Renal cortical epithelial cell (primary cell): ENCODE results near the gene NAXD. TPM values are rescaled to one million over a fixed set of nuclear protein-coding genes. Genes with fewer than 3 reads are reported as not detected.
A peak's percentile ranks its signal among the peaks of the same experiment; 100 is the strongest.
"Not testable (repeated sequence)": the region's sequence is repeated elsewhere in the genome, so short reads cannot be mapped to it uniquely, and the experiment has no call there.

ENCODE experiments used
- DNase-seq: peaks from one replicate; pipeline ENCODE4 v3.0.0-alpha.2; 2011; ENCODE audit warnings: low read depth
- total RNA-seq: library from RNA; depleted of rRNA; stranded (reverse); fragments of >200 nt; gene quantifications from 2 replicates; pipeline ENCODE4 v1.2.3, GENCODE V29; 2014

The NAXD gene
- total RNA-seq, 1 donor from 2014 or later, result 30.5 TPM

DNA sequence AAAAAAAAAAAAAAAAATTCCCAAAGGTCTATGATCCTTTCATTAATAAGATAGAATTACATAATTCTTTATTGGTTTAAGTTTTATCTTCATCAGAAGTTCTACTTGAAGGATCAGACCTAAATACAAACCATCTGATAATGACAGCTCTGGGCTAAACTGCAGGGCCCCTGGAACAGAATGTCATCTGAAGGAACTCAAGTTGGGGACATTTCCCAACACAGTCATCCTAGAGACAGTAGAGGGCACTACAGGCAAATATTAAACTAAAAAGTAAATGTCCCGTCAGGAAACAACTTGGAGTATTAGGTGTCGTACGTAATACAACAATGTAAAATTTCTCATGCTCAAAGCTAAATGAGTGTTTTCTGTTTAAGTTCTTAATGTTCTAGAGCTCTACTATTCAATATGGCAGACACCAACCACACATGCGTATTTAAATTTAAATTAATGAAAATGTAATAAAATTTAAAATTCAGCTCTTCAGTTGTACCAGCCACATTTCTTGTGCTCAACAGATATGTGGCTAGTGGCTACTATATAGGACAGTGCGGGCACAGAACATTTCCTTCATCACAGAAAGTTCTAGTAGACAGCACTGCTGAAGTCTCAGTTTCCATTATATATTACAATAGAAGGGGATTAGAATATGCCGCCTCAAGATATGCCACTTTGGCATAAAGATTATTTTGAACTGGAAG, 21.8 kb upstream of the NAXD start:
- peak; percentile 68 for DNase-seq

GRCh38 chr13:110597041-110597689, 18.2 kb upstream of the NAXD start:
- no peak for DNase-seq

DNA sequence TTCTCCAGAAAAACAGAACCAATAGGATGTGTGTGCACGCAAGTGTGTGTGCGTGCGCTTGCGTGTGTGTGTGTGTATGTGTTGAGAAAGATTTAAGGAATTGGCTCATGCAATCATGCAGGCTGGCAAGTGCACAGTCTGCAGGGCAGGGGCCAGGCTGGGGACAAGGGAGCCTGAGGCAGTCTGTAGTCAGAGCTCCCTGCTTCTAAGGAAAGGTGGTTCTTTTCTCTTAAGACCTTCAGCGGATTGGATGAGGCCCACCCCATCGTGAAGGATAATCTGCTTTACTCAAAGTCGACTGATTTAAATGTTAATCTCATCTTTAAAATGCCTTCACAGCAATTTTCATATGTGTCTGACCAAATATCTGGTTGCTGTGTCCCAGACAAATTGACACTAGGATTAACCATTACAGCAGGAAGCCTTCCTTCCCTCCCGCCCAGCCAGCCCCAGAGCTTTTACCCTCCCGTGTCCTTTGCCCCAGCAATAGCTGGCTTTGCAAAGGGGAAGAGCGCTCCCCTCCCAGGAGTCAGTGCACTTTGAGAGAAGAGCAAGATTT, 15.0 kb upstream of the NAXD start:
- no peak for DNase-seq

DNA sequence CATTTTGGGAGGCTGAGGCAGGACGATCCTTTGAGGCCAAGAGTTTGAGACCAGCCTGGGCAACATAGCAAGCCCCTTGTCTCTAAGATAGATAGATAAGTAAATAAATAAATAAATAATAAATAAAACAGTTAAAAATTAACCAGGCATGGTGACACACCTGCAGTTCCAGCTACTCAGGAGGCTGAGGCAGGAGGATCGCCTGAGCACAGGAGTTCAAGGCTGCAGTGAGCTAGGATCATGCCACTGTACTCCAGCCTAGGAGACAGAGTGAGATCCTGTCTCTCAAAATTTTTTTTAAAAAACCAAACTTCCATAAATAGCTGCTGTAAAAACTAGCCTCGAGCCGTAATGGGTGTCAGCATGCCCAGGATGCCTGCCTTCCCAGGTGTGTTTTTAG, 14.4 kb upstream of the NAXD start:
- DNase-seq, result no peak

GRCh38 chr13:110605132-110605531, 10.2 kb upstream of the NAXD start:
- no peak for DNase-seq

GRCh38 chr13:110606281-110606680, 9.1 kb upstream of the NAXD start:
- not testable (repeated sequence) for DNase-seq

DNA sequence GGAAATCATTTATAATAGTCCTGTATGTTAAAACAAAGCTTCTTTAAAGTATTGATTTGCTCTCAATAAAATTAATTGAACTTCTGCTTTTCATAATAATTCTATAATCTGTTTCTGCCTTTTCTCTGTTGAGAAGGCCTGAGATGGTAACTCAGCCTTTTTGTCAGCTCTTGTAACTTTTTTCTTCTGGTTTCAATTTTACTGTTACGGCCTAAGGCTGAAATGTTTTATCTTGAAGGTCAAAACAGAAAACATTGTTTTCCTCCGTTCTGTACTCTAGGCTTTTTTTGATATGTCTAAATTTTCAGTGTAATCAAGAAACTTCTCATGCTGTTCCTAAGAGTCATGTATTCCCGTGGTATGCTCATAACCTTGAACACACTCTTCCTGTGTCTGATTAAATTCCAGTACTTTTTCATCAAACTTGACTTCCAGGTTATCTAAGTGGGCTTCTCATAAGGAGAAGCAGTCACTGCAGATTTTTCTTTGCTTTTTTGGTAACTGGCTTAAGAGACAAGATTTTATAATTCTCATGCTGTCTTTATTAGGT, 7.6 kb upstream of the NAXD start:
- DNase-seq, result no peak

DNA sequence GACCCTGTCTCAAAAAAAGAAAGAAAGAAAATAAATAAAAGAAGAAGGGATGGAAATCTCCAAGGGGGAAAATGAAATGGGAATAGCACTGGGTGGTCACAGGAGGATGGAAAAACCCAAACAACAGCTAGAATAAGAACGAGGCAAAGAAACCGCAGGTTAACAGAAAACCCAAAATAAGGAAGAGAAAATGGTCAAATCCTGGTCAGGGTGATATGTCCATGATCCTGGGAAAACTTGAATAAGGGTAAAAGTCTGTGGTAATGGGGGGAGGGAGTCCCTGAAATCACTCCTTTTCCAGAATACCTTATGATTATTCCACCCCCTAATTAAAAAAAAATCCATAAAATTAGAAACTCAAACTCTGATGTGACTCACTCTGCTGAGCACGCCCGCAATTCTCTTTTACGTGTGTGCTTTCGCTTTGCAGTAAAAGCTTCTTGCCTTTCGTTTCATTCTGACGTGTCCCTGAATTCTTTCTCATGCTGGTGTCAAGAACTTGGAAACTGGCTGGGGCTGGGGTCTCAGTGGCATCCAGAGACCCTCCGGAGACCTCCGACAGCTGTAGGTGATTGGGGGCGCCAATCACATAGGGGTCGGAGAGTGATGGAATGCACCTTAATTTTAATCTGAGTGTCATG, 4.3 kb upstream of the NAXD start:
- DNase-seq, result peak; percentile 67

DNA sequence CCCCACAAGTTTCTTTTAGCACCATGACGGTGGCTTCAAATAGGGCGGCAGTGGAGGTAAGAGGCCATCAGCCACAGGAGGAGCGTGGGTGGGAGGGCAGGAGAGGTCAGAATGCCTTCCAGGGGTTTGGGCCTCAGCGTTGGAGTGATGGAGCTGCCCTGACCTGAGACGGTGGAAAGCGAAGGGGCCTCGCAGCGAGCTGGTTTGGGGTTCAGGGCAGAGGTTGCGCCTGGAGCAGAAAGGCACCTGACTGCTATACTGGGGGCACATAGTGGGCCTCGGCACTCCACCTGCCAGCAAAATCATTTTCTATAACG, 382 bp upstream of the NAXD start:
- DNase-seq, result no peak

GRCh38 chr13:110616103-110617101, 1.1 kb downstream of the NAXD start:
- DNase-seq, result peak; percentile 43

GRCh38 chr13:110617321-110618072, 2.2 kb downstream of the NAXD start:
- peak; percentile 78 for DNase-seq

DNA sequence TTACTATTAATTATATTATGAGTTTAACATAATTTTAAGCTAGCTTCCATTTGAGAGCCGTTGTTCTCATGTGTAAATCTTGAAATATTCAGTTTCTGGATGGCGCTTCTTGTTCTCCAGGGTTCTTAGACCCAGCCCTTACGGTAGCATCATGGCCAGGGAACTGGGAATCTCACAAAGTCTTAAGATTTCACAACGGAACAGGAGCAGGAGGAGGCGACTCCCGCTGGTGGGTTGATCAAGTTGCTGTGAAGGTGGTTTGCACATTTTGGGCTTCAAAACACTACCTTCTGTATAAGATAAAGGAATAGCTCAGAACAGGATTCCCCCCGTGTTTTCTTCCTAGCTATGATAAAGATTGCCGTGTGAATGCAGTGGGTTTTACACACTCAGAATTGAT, 2.8 kb downstream of the NAXD start:
- no peak for DNase-seq

GRCh38 chr13:110618780-110619179, 3.4 kb downstream of the NAXD start:
- DNase-seq, result no peak

DNA sequence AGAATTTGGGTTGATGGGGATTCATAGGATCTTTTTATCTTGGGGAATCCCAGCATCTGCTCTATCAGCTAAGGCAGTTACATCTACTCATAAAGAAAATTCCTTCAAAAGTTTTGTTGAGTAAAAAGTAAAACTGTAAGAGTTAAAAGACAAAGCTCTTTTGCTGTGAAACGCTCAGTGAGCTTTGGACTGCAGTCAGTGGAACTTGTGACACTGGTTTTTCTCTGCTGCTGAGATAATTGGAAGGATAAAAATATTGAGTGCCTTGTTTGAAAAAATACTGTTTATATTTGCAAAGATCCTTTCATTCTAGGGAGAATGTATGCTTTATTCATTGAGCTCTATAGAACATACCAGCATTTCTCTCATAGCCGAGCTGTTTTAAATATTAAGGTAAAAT, 5.3 kb downstream of the NAXD start:
- DNase-seq, result no peak

GRCh38 chr13:110624766-110625756, 9.7 kb downstream of the NAXD start:
- no peak for DNase-seq

- DNase-seq, result no peak
Measured at GRCh38 chr13:110625771-110626321, 10.5 kb downstream of the NAXD start.

DNA sequence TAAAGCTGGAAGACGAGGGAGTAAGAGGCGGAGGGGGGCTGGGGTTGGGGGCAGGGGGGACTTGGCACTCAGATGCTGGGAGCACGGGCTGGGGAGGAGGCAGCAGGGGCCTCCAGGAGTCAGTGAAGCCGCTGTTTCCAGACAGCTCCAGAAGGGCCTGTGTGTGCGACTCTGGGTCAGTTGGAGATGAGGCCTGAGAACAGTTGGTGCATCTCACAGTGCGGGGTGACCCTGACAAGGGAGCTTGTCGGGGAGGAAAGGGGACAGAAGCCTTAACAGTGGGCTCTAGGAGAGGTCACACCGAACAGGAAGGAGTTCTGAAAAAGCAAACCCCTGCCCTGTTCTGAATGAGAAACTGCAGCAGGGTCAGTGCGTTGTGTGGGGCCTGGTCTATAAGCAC, 11.2 kb downstream of the NAXD start:
- DNase-seq, result no peak

- DNase-seq, result no peak
Measured at GRCh38 chr13:110627351-110627750, 12.0 kb downstream of the NAXD start.
